Measurements from ENCODE around the gene SMPX. TPM values are rescaled to one million over a fixed set of nuclear protein-coding genes. Genes with fewer than 3 reads are reported as not detected.
A peak's percentile ranks its signal among the peaks of the same experiment; 100 is the strongest.

The SMPX gene
- total RNA-seq, 2 donors from 2014 or later = not detected

- Mint-ChIP-seq H3K36me3 (no peaks in the 10 kb centered on the region), H3K27ac (no peak overlapping the region), H3K9me3 (no peaks in the 10 kb centered on the region)
- ATAC-seq = no peak
- no peak for DNase-seq (ENCODE audit: low spot score in 2 of 2)
Observed at GRCh38 chrX:21730026-21730425, 27.9 kb downstream of the SMPX start.

DNA sequence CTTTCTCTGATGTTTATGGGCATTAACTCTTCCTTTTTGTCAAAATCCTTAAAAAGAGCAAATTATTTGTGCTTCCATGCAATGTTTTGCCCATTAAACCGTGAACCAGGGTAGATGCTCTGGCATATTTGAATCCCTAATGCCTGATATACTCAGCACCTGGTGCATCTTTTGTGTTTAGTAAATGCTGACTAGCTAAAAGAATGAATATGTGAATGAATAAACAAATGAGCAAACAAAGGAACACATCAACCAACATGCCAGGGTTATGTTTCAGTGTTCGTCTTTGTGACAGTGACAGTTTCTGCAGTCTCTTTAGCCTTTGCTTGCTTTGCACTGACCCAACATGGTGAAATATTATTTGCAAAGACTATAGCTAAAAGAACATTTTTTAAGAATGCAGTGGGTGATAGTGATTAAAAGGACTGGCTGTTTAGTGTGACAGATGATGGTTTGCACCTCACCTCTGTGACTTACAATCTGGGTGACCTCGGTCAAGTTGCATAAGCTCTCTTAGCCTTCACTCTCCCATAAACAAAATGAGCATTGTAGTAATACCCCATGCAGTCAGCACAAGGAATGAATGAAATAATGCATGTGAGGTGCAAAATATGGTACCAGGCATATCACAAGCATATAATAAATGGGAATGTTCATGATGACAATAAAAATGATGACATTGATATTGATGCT lies 29.5 kb downstream of the SMPX start:
- Mint-ChIP-seq H3K36me3 (no peaks in the 10 kb centered on the region), H3K27ac (no peak overlapping the region), H3K9me3 (no peaks in the 10 kb centered on the region)
- no peak for DNase-seq (ENCODE audit: low spot score in 2 of 2)
- no peak for ATAC-seq

DNA sequence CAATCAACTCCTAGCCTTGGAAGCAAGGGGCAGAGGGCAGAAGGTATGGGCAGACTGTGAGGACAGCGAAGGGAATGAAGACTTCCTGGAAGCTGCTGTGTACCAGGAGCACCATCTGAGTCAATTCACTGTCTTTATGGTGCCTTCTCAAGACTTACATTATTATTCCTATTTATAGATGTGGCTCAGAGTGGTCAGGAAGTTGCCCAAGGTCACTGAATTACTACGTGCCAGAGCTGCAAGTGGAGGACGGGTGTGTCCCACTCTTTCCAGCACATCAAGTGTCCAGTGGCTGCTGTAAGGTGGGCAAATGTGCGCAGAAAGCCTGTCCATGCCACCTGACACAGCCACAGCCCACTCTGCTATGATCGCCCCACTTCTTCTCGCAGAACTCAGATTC lies 32.0 kb downstream of the SMPX start:
- no peak overlapping the region for H3K27ac Mint-ChIP-seq
- ATAC-seq (no peak), DNase-seq (ENCODE audit: low spot score in 2 of 2) (no peak)
- no peaks in the 10 kb centered on the region for H3K36me3 Mint-ChIP-seq
- no peaks in the 10 kb centered on the region for H3K9me3 Mint-ChIP-seq

DNA sequence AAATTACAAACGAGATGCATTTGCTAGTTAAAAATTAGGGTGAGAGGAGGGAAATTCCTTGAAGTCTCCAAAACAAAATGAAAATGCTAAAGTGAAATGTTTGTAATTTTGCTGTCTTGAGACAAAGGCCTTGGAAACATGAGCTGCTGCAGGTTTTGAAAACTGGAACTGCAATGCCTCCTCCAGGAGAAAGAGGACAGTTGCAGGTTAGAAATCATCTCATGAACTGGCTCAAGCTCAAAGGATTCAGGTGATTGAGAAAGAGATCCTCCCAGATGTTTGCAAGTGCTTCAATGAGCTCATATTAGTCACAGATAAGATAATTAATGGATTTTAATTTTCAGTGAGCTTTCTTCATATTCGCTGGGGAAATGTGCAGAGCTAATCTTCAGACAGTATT lies 32.4 kb downstream of the SMPX start:
- DNase-seq (ENCODE audit: low spot score in 2 of 2) = no peak
- H3K36me3 Mint-ChIP-seq = no peaks in the 10 kb centered on the region
- no peak overlapping the region for H3K27ac Mint-ChIP-seq
- no peak for ATAC-seq
- H3K9me3 Mint-ChIP-seq = no peaks in the 10 kb centered on the region

DNA sequence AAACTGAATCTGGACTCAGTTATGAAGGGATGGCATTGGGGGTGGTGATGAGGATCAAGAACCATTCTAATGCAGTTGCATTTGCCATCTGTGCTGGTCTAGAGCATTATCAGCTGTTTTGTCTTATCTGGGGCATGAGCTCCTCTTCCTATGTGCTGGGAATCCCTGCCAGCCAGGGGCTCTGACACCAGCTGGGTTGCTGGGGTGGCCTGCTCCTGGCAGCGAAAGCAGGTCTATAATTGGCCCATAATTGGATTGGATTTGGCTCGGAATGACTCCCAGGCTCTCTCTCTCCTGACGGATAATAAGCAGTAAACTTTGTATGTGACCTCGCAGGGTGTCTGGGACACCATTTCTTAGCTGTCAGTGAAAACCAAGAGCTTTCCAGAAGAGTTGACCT lies 34.1 kb downstream of the SMPX start:
- DNase-seq (ENCODE audit: low spot score in 2 of 2) (no peak), ATAC-seq (no peak)
- Mint-ChIP-seq H3K36me3 (no peaks in the 10 kb centered on the region), H3K9me3 (no peaks in the 10 kb centered on the region), H3K27ac (no peak overlapping the region)

GRCh38 chrX:21723084-21723483 lies 34.8 kb downstream of the SMPX start:
- Mint-ChIP-seq H3K36me3 (no peaks in the 10 kb centered on the region), H3K27ac (no peak overlapping the region), H3K9me3 (no peaks in the 10 kb centered on the region)
- ATAC-seq (no peak), DNase-seq (ENCODE audit: low spot score in 2 of 2) (no peak)

DNA sequence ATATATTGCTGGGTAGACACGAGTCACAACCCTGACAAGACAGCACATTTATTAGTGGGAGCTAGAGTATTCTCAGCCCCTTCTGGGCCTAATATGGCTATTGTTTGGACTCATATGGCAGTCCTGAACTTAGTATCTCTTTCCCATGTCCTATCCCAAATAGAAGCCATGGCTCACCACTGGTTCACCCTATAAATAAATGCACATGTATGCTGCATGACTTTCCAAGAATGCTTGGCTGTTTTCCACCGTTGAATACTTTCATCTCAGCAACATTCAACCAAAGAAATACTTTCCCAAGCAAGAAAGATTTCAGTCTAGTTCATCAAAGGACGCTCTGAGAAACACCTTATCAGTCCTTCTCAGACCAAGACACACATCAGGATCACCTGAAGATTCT lies 36.7 kb downstream of the SMPX start:
- no peaks in the 10 kb centered on the region for H3K9me3 Mint-ChIP-seq
- no peaks in the 10 kb centered on the region for H3K36me3 Mint-ChIP-seq
- no peak overlapping the region for H3K27ac Mint-ChIP-seq
- ATAC-seq (no peak), DNase-seq (ENCODE audit: low spot score in 2 of 2) (no peak)

DNA sequence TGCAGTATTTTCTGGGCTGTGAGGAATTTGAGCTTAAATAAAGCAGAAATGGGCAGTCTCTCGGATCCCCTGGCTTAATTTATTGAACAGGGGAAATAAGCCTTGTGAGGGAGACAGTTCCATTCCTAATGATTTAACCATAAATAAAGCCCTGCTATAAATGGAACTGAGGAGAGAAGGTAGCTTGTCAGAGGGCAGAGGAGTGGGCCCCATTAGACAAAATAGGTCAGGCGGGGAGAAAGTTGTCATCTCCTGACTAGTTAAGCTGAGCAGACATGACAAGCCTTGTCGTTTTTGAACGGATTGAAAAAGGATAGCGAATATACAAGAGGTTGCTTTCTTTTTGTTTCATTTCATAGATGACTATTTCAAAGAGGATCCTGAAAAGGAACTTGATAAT lies 39.3 kb downstream of the SMPX start:
- ATAC-seq (no peak), DNase-seq (ENCODE audit: low spot score in 2 of 2) (no peak)
- H3K9me3 Mint-ChIP-seq = no peaks in the 10 kb centered on the region
- H3K27ac Mint-ChIP-seq = no peak overlapping the region
- no peaks in the 10 kb centered on the region for H3K36me3 Mint-ChIP-seq

- Mint-ChIP-seq H3K9me3 (no peaks in the 10 kb centered on the region), H3K36me3 (no peaks in the 10 kb centered on the region), H3K27ac (no peak overlapping the region)
- DNase-seq (ENCODE audit: low spot score in 2 of 2) = no peak
- ATAC-seq = no peak
Observed at GRCh38 chrX:21717802-21718201, 40.1 kb downstream of the SMPX start.

- Mint-ChIP-seq H3K27ac (no peak overlapping the region), H3K9me3 (no peaks in the 10 kb centered on the region), H3K36me3 (no peaks in the 10 kb centered on the region)
- ATAC-seq = no peak
- DNase-seq (ENCODE audit: low spot score in 2 of 2) = no peak
Observed at GRCh38 chrX:21715825-21716224, 42.1 kb downstream of the SMPX start.

- Mint-ChIP-seq H3K36me3 (no peaks in the 10 kb centered on the region), H3K9me3 (no peaks in the 10 kb centered on the region), H3K27ac (no peak overlapping the region)
- no peak for ATAC-seq
- DNase-seq (ENCODE audit: low spot score in 2 of 2) = no peak
Observed at GRCh38 chrX:21715337-21715736, 42.6 kb downstream of the SMPX start.

- DNase-seq (ENCODE audit: low spot score in 2 of 2) (no peak), ATAC-seq (no peak)
- H3K27ac Mint-ChIP-seq = no peak overlapping the region
- no peaks in the 10 kb centered on the region for H3K9me3 Mint-ChIP-seq
- no peaks in the 10 kb centered on the region for H3K36me3 Mint-ChIP-seq
Observed at GRCh38 chrX:21711848-21712197, 46.1 kb downstream of the SMPX start.

GRCh38 chrX:21711129-21711847 lies 46.6 kb downstream of the SMPX start:
- no peak for ATAC-seq
- no peak overlapping the region for H3K27ac Mint-ChIP-seq
- no peaks in the 10 kb centered on the region for H3K36me3 Mint-ChIP-seq
- DNase-seq (ENCODE audit: low spot score in 2 of 2) = no peak
- H3K9me3 Mint-ChIP-seq = no peaks in the 10 kb centered on the region

GRCh38 chrX:21708116-21708515 lies 49.8 kb downstream of the SMPX start:
- ATAC-seq = no peak

GRCh38 chrX:21705225-21705624 lies 52.7 kb downstream of the SMPX start:
- Mint-ChIP-seq H3K27ac (no peak overlapping the region), H3K9me3 (no peaks in the 10 kb centered on the region), H3K36me3 (no peaks in the 10 kb centered on the region)
- DNase-seq (ENCODE audit: low spot score in 2 of 2) (no peak), ATAC-seq (no peak)

More at GRCh38 chrX:21708116-21708515, 49.8 kb downstream of the SMPX start:
- DNase-seq (ENCODE audit: low spot score in 2 of 2) = peak in 1 of 2 donors; percentile 2
- no peaks in the 10 kb centered on the region for H3K9me3 Mint-ChIP-seq
- H3K27ac Mint-ChIP-seq = no peak overlapping the region
- H3K36me3 Mint-ChIP-seq = no peaks in the 10 kb centered on the region

DNA sequence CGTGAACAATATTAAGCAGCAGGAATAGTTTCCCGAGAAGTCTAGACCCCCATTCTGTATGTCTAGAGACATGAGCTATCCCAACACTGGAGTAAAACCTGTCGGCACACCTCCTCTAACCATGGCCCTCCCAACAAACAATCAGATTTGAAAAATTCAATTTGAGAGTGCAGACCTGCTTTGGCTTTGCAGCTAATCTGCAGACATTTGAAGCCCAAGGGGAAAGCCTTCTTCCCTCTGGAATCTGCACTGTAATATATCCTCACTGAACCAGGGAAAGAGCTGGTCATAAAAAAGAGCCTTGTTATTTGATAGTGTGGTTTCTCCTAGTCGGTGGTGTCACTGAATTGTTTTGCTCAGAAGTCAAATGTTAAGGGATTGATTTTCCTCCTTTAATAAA lies 55.2 kb downstream of the SMPX start:
- no peak for ATAC-seq
- Mint-ChIP-seq H3K27ac (no peak overlapping the region), H3K9me3 (no peaks in the 10 kb centered on the region), H3K36me3 (no peaks in the 10 kb centered on the region)
- no peak for DNase-seq (ENCODE audit: low spot score in 2 of 2)

- no peak for ATAC-seq
- no peaks in the 10 kb centered on the region for H3K9me3 Mint-ChIP-seq
Observed at GRCh38 chrX:21700967-21701366, 56.9 kb downstream of the SMPX start.

GRCh38 chrX:21700275-21700674 lies 57.6 kb downstream of the SMPX start:
- DNase-seq (ENCODE audit: low spot score in 2 of 2) (no peak), ATAC-seq (no peak)
- Mint-ChIP-seq H3K27ac (no peak overlapping the region), H3K9me3 (no peaks in the 10 kb centered on the region), H3K36me3 (no peaks in the 10 kb centered on the region)

More at GRCh38 chrX:21700967-21701366, 56.9 kb downstream of the SMPX start:
- Mint-ChIP-seq H3K27ac (no peak overlapping the region), H3K36me3 (no peaks in the 10 kb centered on the region)
- DNase-seq (ENCODE audit: low spot score in 2 of 2) = no peak

All from activated naive CD4-positive, alpha-beta T cell treated with anti-CD3 and anti-CD28 coated beads, Interleukin-2, amount 50 U/mL, for 72 hours (primary cell).